SIG-M5 (cell line): ENCODE results near the gene RPN2.
"Not testable (repeated sequence)": the region's sequence is repeated elsewhere in the genome, so short reads cannot be mapped to it uniquely, and the experiment has no call there.

Source experiments
- DNase-seq: peaks from one replicate; lab custom pipeline; 2025; lab: John Stamatoyannopoulos, UW

Gene RPN2

DNA sequence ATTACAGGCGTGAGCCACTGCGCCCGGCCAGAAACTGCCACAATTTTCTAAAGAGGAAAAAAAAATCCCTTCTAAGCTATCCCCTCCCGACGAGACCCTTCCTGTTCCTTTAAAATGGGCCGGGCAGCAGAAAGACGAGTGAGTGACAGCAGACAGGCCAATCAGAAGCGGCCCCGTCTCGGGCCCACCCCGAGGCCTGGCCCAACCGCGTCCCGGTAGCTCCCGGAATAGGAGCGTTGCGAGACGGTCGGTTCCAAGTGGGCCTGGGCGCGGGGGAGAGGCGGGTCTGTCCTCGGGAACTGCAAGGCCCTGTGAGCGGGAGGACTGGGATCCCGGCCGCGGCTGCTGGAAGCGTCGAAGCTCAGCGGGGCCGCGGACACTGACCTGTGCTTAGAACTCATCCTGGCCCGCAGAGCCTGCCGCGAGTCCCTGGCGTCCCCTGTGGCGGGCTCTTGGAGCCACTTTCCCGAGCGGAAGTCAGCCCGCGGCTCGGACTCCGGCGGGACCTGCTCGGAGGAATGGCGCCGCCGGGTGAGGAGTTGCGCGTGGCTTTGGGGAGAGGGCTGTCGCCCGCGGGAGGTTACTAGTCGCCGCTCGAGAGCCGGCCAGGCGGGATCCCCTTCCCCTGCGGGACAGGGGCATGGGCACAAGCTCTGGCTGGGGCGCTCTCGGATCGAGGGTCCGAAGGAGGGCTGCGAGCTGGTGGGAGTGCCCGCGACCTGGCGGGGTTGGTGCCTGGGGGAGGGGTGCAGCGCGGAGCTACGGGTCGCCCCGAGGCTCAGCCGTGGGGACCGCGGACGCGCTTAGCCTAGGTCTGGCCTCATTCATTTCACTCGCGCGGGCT lies at the start of gene RPN2, which contains the start of gene MROH8:
RPN2 (plus strand) TSS at position 492 of the 844 bp plus-strand sequence; CDS start at position 519, 27 bp downstream.
MROH8 (minus strand) TSS at position 710 of the 844 bp plus-strand sequence.
- DNase-seq = peak; percentile 91

GRCh38 chr20:37131486-37131885 lies 47.6 kb upstream of the RPN2 start:
- no peak for DNase-seq

DNA sequence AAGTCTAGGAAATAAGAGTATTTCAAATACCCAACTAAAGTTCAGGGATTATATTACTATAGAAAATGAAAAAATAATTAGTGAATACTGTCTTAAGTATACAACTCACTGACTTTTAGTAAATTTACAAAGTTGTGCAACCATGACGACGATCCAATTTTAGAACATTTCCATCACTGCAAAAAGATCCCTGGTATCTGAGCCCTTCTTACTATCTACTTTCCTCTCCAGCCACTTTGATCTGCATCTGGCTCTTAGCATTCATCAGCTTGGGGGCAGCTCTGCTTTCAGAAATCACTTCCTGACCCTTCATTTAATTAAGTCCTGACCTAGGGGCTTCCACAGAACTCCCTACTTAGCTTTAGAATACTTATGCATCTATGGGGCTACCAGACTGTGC lies 45.2 kb upstream of the RPN2 start:
- DNase-seq = no peak

DNA sequence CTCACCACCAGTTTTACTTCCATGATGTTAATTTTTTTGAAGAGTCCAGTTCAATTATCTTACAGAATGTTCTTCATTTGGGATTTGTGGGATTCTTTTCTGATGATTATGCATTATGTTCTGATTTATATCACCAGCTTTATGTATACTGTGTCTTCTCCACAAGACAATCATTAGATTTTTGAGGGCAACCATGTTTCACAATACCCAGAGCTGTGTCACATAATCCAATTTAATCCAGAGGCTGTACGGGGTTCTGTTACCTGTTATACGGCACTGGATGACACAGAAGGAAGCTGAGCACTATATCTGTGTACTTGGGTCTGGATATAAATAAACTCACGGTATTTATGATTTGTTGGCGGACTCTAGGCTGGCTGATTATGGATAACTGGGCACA lies 41.6 kb upstream of the RPN2 start:
- no peak for DNase-seq

GRCh38 chr20:37142708-37143107 lies 36.4 kb upstream of the RPN2 start:
- no peak for DNase-seq

DNA sequence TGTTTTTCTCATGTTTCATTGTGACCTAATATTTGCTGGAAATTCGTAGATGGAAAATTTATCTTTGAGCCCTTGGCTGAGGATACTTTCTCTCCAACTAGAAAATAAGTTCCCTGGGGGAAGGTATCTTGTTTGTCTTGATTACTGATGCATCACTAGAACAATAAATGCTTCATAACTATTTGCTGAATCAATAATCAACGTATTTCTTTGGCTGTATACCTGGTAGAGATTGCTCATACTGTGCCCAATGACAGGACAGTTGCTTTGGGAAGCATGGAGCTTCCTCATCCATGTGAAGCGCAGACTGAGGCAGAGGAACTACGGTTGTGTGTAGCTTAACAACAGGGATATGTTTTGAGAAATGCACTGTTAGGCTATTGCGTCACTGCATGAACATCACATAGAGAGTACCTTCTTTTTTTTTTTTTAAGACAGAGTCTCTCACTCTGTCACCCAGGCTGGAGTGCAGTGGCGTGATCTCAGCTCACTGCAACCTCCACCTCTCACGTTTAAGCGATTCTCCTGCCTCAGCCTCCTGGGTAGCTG lies 34.2 kb upstream of the RPN2 start:
- DNase-seq = no peak

- no peak for DNase-seq
These were observed 31.9 kb upstream of the RPN2 start for GRCh38 chr20:37147250-37147649.

GRCh38 chr20:37150864-37151263 lies 28.3 kb upstream of the RPN2 start:
- DNase-seq = not testable (repeated sequence)

GRCh38 chr20:37151529-37151928 lies 27.6 kb upstream of the RPN2 start:
- DNase-seq = no peak

DNA sequence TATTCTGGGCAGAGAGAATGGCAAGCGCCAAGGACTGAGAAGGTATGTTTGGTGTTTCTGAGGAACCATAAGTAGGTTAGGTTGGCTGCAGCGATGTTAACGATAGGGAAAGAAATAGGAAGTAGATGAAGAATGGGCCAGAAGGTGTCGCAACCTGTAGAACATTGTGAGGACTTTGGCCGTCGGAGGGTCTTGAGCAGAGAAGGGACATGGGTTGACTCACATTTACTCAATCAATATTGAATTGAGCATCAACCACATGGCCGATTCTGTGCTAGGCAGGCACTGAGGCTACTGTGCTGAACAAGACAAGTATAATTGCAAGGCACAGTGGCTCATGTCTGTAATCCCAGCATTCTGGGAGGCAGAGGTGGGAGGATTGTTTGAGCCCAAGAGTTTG lies 26.8 kb upstream of the RPN2 start:
- no peak for DNase-seq

DNA sequence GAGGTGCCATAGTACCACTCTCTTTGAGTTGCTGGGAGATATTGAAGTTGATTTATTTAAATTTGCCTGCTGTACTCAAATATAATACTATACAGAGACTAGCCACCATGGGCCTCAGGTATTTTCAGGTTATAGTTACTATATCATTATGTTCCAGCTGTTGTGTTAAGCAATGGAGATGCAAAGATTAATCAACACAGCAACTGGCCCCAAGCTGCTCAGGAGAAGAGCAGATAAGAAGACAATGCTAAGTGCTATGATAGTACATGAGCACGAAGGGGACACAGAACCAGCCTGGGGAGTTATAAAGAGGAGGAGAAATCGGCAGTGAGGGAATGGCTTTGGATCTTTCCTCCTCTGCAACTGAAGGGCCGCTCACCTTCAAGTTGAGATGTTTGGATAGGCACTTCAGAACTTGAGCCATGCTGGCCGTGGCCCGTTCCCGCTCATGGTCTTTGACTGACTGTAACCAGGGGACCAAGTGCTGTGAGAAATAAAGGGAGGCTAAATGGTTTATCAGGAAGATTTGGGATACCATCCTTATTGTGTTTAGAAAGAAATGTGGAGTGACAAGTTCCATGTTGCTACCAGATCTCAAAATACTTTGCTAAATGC lies 24.3 kb upstream of the RPN2 start:
- no peak for DNase-seq

DNA sequence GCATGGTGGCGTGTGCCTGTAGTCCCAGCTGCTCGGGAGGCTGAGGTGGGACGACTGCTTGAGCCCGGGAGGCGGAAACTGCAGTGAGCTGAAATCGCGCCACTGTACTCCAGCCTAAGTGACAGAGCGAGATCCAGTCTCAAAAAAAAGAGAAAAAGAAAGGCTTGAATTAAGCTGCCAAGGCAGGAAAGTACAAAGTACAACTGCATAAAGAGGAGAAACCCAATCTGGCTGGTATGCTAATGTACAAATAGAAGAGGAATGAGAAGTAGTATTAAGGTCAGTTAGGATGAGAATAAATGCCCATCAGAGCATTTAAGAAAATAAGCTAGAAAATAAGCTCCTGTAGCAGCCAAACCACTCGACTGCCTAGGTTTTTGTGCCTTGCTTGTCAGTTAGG lies 23.1 kb upstream of the RPN2 start:
- DNase-seq = no peak

GRCh38 chr20:37158248-37158647 lies 20.9 kb upstream of the RPN2 start:
- no peak for DNase-seq

DNA sequence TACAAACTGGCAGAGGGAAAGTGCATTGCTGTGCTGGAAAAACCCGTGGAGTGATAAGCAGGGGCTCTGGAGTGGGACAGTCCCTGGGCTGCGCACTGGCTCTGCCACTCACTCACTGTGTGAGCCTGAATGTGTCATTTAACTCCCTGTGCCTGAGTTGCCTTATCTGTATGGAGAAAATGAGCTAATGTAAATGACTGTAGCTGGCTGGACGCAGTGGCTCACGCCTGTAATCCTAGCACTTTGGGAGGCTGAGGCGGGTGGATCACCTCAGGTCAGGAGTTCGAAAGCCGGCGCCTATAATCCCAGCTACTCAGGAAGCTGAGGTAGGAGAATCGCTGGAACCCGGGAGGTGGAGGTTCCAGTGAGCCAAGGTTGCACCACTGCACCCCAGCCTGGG lies 18.4 kb upstream of the RPN2 start:
- no peak for DNase-seq

DNA sequence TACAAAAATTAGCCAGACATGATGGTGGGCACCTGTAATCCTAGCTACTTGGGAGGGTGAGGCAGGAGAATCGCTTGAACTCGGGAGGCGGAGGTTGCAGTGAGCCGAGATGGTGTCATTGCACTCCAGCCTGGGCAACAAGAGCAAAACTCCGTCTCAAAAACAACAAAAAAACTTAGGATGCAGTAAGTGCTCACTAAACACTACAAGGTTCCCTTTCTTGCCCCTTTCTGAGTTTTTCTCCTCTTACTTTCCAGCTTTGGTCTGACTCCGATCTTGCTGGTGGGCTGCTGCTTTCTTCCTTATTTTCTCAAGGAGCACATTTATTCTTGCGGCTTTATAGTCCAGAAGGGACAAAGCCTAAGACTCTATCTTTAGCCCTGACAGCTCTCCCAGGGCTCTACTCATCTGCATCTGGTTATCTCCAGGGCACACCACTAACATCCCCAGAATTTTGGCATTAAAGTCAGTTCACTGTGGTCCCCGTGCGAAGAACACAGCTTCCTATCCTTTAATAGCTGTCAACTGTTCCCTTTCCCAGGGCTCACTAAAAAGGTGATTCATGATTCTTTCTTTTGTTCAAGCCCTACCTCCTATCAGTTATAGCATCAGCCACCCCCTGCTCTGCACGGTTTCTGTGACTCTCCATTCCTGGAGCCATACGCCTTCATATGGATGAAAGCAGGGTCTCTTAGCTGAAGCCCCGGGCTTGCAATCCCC lies 17.1 kb upstream of the RPN2 start:
- DNase-seq = no peak

DNA sequence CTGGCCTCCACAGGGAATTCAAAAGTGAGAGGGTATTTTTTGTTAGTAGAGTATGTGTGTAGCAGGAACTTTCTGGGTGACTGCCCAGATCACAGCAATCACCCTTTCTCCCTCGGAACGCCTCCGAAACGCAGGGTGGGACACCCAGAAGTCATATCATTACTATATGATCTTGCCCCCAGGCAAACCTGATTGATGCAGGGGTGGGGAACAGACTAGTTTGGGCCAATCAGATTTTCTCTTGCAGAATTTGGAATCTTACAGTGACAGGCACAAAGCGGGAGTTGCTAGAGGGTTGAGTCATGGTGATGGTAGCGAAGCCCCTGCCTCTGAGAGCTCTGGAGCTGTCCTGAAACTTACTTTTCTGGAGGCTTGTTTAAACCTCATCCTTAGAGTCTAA lies 16.5 kb upstream of the RPN2 start:
- DNase-seq = no peak

DNA sequence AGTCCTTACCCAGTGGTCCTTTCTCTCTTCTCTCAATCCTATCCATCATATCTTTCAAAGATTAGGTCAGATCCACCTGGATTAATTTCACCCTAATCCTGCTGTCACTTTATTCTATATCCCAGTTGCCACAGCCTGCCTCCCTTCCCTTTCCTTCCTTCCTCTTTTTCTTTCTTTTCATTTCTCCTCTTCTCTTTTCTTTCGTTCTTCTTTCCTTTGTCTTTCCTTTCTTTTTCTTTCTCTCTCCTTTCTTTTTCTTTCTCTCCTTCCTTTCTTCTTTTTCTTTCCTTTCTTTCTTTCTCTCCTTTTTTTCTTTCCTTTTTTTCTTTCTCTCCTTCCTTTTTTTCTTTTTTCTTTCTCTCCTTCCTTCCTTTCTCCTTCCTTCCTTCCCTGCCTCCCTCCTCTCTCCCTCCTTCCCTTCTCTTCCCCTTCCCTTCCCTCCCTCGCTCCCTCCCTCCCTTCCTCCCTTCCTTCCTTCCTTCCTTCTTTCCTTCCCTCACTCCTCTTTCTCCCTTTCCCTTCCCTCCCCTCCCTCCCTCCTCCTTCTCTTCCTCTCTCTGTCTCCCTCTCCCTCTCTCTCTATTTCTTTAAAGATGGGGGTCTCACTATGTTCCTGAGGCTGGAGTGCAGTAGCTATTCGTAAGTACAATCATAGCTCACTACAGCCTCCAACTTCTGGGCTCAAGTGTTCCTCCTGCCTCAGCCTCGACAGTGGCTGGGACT lies 15.1 kb upstream of the RPN2 start:
- DNase-seq = no peak

- DNase-seq = no peak
These were observed 14.1 kb upstream of the RPN2 start for GRCh38 chr20:37165031-37165430.

- DNase-seq = no peak
These were observed 12.3 kb upstream of the RPN2 start for GRCh38 chr20:37166867-37167266.

GRCh38 chr20:37172836-37173235 lies 6.3 kb upstream of the RPN2 start:
- DNase-seq = no peak

DNA sequence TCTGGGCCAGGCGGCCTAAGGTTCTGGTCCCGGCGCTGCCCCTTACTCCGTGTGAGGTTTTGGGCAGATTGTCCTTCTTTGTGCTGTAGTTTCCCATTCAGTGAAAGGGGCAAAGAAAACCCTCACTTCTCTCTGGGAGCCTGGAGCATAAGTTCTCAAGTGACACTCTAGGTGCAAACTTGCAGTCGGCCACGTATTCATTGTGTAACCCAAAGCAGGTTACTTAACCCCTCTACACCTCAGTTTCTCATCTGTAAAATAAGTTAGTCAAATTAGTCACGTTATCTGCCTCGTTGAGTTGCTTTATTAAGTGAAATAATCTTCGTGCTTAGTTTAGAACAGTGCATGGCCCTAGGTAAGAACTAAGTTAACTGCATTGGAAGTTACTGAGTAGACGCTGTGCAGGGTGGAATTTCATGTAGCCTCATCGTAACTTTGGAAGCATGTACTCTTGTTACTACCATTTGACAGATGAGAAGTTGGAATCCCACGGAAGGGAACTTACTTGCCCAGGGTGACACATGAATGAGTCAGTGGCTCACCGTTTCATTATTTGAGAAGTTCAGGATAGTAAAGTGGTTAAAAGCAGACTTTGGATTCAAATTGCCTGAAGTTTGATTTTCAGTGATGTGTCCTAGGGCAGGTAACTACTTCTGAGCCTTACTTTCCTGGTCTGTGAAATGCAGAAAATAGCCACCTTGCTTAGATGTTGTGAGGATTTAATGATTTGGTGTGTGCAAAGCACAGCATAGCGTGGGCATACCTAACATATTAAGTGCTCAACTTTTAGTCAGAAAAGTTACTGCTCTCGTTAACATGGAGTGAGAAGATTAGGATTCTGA lies 774 bp downstream of the RPN2 start:
- DNase-seq = no peak
